ENCODE measurements around the gene KIF18A. TPM values are rescaled to one million over a fixed set of nuclear protein-coding genes. Genes with fewer than 3 reads are reported as not detected.

KIF18A gene
- total RNA-seq, 1 donor from 2014 or later: 2.6 TPM

- no peak for TF ChIP-seq CTCF (IDR thresholded peaks at IDR 0.05; ENCODE audit: partially characterized antibody, unreplicated experiment)
- Mint-ChIP-seq H3K27ac (ENCODE audit: unreplicated experiment) (no peak overlapping the region), H3K36me3 (ENCODE audit: unreplicated experiment) (no peaks in the 10 kb centered on the region), H3K4me1 (ENCODE audit: low read depth, unreplicated experiment) (no peaks in the 10 kb centered on the region), H3K27me3 (ENCODE audit: unreplicated experiment) (no peaks in the 10 kb centered on the region), H3K9me3 (ENCODE audit: unreplicated experiment) (no peaks in the 10 kb centered on the region), H3K4me3 (ENCODE audit: unreplicated experiment) (no peak overlapping the region)
- DNase-seq: no peak
Observed at GRCh38 chr11:27977527-27977926, 130.4 kb downstream of the KIF18A start.

- no peak overlapping the region for H3K27ac Mint-ChIP-seq (ENCODE audit: unreplicated experiment)
- H3K36me3 Mint-ChIP-seq (ENCODE audit: unreplicated experiment): no peaks in the 10 kb centered on the region
- H3K9me3 Mint-ChIP-seq (ENCODE audit: unreplicated experiment): no peaks in the 10 kb centered on the region
- TF ChIP-seq CTCF (IDR thresholded peaks at IDR 0.05; ENCODE audit: partially characterized antibody, unreplicated experiment): no peak
- no peaks in the 10 kb centered on the region for H3K27me3 Mint-ChIP-seq (ENCODE audit: unreplicated experiment)
- H3K4me3 Mint-ChIP-seq (ENCODE audit: unreplicated experiment): no peak overlapping the region
- no peak for DNase-seq
- H3K4me1 Mint-ChIP-seq (ENCODE audit: low read depth, unreplicated experiment): no peaks in the 10 kb centered on the region
Observed at GRCh38 chr11:27977031-27977430, 130.9 kb downstream of the KIF18A start.

GRCh38 chr11:27976262-27976661, 131.7 kb downstream of the KIF18A start:
- Mint-ChIP-seq H3K36me3 (ENCODE audit: unreplicated experiment) (no peaks in the 10 kb centered on the region), H3K27me3 (ENCODE audit: unreplicated experiment) (no peaks in the 10 kb centered on the region), H3K4me3 (ENCODE audit: unreplicated experiment) (no peak overlapping the region), H3K4me1 (ENCODE audit: low read depth, unreplicated experiment) (no peaks in the 10 kb centered on the region), H3K27ac (ENCODE audit: unreplicated experiment) (no peak overlapping the region), H3K9me3 (ENCODE audit: unreplicated experiment) (no peaks in the 10 kb centered on the region)
- no peak for TF ChIP-seq CTCF (IDR thresholded peaks at IDR 0.05; ENCODE audit: partially characterized antibody, unreplicated experiment)
- DNase-seq: no peak

- Mint-ChIP-seq H3K4me1 (ENCODE audit: low read depth, unreplicated experiment) (no peaks in the 10 kb centered on the region), H3K9me3 (ENCODE audit: unreplicated experiment) (no peaks in the 10 kb centered on the region), H3K4me3 (ENCODE audit: unreplicated experiment) (no peak overlapping the region), H3K27ac (ENCODE audit: unreplicated experiment) (no peak overlapping the region), H3K36me3 (ENCODE audit: unreplicated experiment) (no peaks in the 10 kb centered on the region), H3K27me3 (ENCODE audit: unreplicated experiment) (no peaks in the 10 kb centered on the region)
- no peak for TF ChIP-seq CTCF (IDR thresholded peaks at IDR 0.05; ENCODE audit: partially characterized antibody, unreplicated experiment)
- no peak for DNase-seq
Observed at GRCh38 chr11:27973851-27974536, 134.0 kb downstream of the KIF18A start.

- H3K27ac Mint-ChIP-seq (ENCODE audit: unreplicated experiment): no peak overlapping the region
- no peaks in the 10 kb centered on the region for H3K4me1 Mint-ChIP-seq (ENCODE audit: low read depth, unreplicated experiment)
Observed at GRCh38 chr11:27972522-27973170, 135.3 kb downstream of the KIF18A start.

More at GRCh38 chr11:27972522-27973170, 135.3 kb downstream of the KIF18A start:
- Mint-ChIP-seq H3K27me3 (ENCODE audit: unreplicated experiment) (no peaks in the 10 kb centered on the region), H3K9me3 (ENCODE audit: unreplicated experiment) (no peaks in the 10 kb centered on the region), H3K36me3 (ENCODE audit: unreplicated experiment) (no peaks in the 10 kb centered on the region), H3K4me3 (ENCODE audit: unreplicated experiment) (no peak overlapping the region)
- TF ChIP-seq CTCF (IDR thresholded peaks at IDR 0.05; ENCODE audit: partially characterized antibody, unreplicated experiment): no peak
- no peak for DNase-seq

Data from glutamatergic neuron (in vitro differentiated cells).